ENCODE results near the gene ASGR1. TPM values are rescaled to one million over a fixed set of nuclear protein-coding genes. Genes with fewer than 3 reads are reported as not detected.
A peak's percentile ranks its signal among the peaks of the same experiment; 100 is the strongest.

The ASGR1 gene
- total and polyA plus RNA-seq, 7 experiments from 2014 or later = 0.79 to 11.9 (median 1.3) TPM; not detected in 3

DNA sequence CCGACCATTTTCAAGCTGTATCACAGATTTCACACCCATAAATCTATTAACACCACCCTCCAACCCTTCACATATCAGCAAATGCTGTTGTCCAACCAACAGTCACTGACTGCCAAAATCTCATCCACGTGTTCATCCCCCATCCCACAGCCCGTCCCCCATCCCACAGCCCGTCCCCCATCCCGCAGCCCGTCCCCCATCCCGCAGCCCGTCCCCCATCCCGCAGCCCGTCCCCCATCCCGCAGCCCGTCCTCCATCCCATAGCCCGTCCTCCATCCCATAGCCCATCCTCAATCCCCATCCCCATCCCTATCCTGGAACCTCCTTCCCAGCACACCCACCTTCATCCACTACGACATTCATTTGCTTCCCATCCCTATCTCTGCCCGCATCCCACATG is 26.4 kb upstream of the ASGR1 start:
- H3K27ac Mint-ChIP-seq = peak overlapping the region; percentile 88 to 99 (median 95)
- CTCF ChIA-PET = interaction anchor here (1.1 to 1.4 kb wide), 2 partner anchors 13 to 31 kb away, joined by 3 read pairs; no protein-coding TSS in a partner anchor
- H3K4me3 Mint-ChIP-seq = peak overlapping the region; percentile 67 to 94 (median 85)

GRCh38 chr17:7204828-7205461 is 25.8 kb upstream of the ASGR1 start:
- no peaks in the 10 kb centered on the region for H3K9me3 ChIP-seq (ENCODE audit: control insufficient read depth in 2 of 3, low read length in 3 of 3)
- ChIA-PET POLR2A (interaction anchor here (1.0 kb wide), 1 partner anchor 124 kb away, joined by 3 read pairs; the partner anchor contains the start of gene NEURL4), CTCF (no interaction called here)
- peak overlapping the region; percentile 91 for H3K27ac ChIP-seq (ENCODE audit: low read depth, low read length)
- H3K27ac Mint-ChIP-seq = peak overlapping the region; percentile 88 to 99 (median 95)
- peaks cover 0 to 13% (median 8%) of the 10 kb centered on the region in 5 donors for H3K36me3 Mint-ChIP-seq
- H3K4me3 ChIP-seq (ENCODE audit: low read length) = peak overlapping the region; percentile 77
- H3K27me3 ChIP-seq (ENCODE audit: control insufficient read depth in 2 of 2, insufficient read depth in 2 of 2, low read length in 2 of 2) = no peaks in the 10 kb centered on the region
- intact Hi-C loops (cut with micrococcal nuclease) = loop anchor here (1.0 to 2.0 kb wide), 9 partner anchors 9 to 482 kb away; partner anchors contain the start of genes ELP5 (in 2 of the 2), PHF23 (in 2 of the 2), ACADVL (in 1 of the 2) and DLG4 (in 1 of the 2)
- H3K4me1 ChIP-seq (ENCODE audit: control insufficient read depth in 2 of 2, insufficient read depth in 2 of 2, low read length in 2 of 2) = peaks cover 15 to 17% of the 10 kb centered on the region in 2 donors
- peaks cover 0 to 2% (median 0%) of the 10 kb centered on the region in 11 donors for H3K9me3 Mint-ChIP-seq
- DNase-seq (peak; percentile 90 to 99 (median 97)), ATAC-seq (peak; percentile 90)
- peaks cover 28 to 39% (median 32%) of the 10 kb centered on the region in 7 donors for H3K4me1 Mint-ChIP-seq
- H3K36me3 ChIP-seq (ENCODE audit: control insufficient read depth in 2 of 3, insufficient read depth in 3 of 3, low read length in 3 of 3) = peaks cover 0 to 13% (median 8%) of the 10 kb centered on the region in 3 experiments
- H3K4me3 Mint-ChIP-seq = peak overlapping the region; percentile 67 to 94 (median 85)
- no peaks in the 10 kb centered on the region for H3K27me3 Mint-ChIP-seq

More for the DNA sequence above, 26.4 kb upstream of the ASGR1 start:
- ATAC-seq = no peak
- Mint-ChIP-seq H3K4me1 (peaks cover 28 to 39% (median 35%) of the 10 kb centered on the region in 7 donors), H3K27me3 (peaks cover 0 to 3% (median 0%) of the 10 kb centered on the region in 5 donors), H3K9me3 (peaks cover 0 to 2% (median 0%) of the 10 kb centered on the region in 11 donors), H3K36me3 (peaks cover 0 to 13% (median 8%) of the 10 kb centered on the region in 5 donors)
- Histone ChIP-seq H3K36me3 (ENCODE audit: control insufficient read depth in 2 of 3, insufficient read depth in 3 of 3, low read length in 3 of 3) (peaks cover 0 to 13% (median 8%) of the 10 kb centered on the region in 3 experiments), H3K27ac (ENCODE audit: low read depth, low read length) (peak overlapping the region; percentile 91), H3K4me3 (ENCODE audit: low read length) (peak overlapping the region; percentile 77), H3K4me1 (ENCODE audit: control insufficient read depth in 2 of 2, insufficient read depth in 2 of 2, low read length in 2 of 2) (peaks cover 15 to 17% of the 10 kb centered on the region in 2 donors), H3K9me3 (ENCODE audit: control insufficient read depth in 2 of 3, low read length in 3 of 3) (no peaks in the 10 kb centered on the region), H3K27me3 (ENCODE audit: control insufficient read depth in 2 of 2, insufficient read depth in 2 of 2, low read length in 2 of 2) (no peaks in the 10 kb centered on the region)
- no peak for DNase-seq
- POLR2A ChIA-PET = interaction anchor here (1.0 kb wide), 1 partner anchor 124 kb away, joined by 3 read pairs; the partner anchor contains the start of gene NEURL4
- intact Hi-C loops (cut with micrococcal nuclease) = loop anchor here (1.0 to 2.0 kb wide), 9 partner anchors 9 to 481 kb away; partner anchors contain the start of genes ELP5 (in 2 of the 2), PHF23 (in 2 of the 2), ACADVL (in 1 of the 2) and DLG4 (in 1 of the 2)

DNA sequence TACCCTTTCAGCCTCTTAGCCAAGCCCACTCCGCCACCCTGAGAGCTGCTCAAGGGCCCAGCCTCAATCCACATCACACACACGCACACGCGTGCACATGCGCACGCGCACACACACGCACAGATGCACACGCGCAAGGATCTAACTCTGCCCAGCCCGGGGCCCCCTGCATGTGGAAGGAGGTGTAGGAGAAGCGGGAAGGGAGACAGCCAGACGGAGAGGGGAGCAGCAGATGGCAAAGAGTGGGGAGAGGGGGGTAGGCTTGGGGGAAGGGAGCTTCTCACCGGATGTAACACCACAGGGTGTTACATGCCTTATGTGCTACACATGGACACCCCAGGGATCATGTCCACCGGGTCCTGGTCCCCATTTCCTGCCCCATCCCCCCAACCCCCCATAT is 25.2 kb upstream of the ASGR1 start:
- Histone ChIP-seq H3K27ac (ENCODE audit: low read depth, low read length) (peak overlapping the region; percentile 91), H3K9me3 (ENCODE audit: control insufficient read depth in 2 of 3, low read length in 3 of 3) (no peaks in the 10 kb centered on the region), H3K27me3 (ENCODE audit: control insufficient read depth in 2 of 2, insufficient read depth in 2 of 2, low read length in 2 of 2) (no peaks in the 10 kb centered on the region), H3K36me3 (ENCODE audit: control insufficient read depth in 2 of 3, insufficient read depth in 3 of 3, low read length in 3 of 3) (peaks cover 0 to 13% (median 8%) of the 10 kb centered on the region in 3 experiments), H3K4me1 (ENCODE audit: control insufficient read depth in 2 of 2, insufficient read depth in 2 of 2, low read length in 2 of 2) (peaks cover 15 to 17% of the 10 kb centered on the region in 2 donors), H3K4me3 (ENCODE audit: low read length) (peak overlapping the region; percentile 77)
- peaks cover 0 to 13% (median 8%) of the 10 kb centered on the region in 5 donors for H3K36me3 Mint-ChIP-seq
- POLR2A ChIA-PET = interaction anchor here (0.5 to 1.0 kb wide), 3 partner anchors 11 to 125 kb away, joined by 3 read pairs; partner anchors contain the start of genes NEURL4 and PHF23
- peak in 1 of 9 donors; percentile 51 for DNase-seq
- CTCF ChIA-PET = no interaction called here
- ATAC-seq = peak; percentile 5
- H3K27me3 Mint-ChIP-seq = no peaks in the 10 kb centered on the region
- H3K9me3 Mint-ChIP-seq = peaks cover 0 to 2% (median 0%) of the 10 kb centered on the region in 11 donors
- peak overlapping the region; percentile 67 to 94 (median 85) for H3K4me3 Mint-ChIP-seq
- intact Hi-C loops (cut with micrococcal nuclease) = loop anchor here in 1 of 2 donors (2.0 kb wide), 3 partner anchors 14 to 482 kb away; partner anchors contain the start of genes ACADVL, DLG4 and TP53
- peaks cover 28 to 39% (median 32%) of the 10 kb centered on the region in 7 donors for H3K4me1 Mint-ChIP-seq
- peak overlapping the region; percentile 88 to 99 (median 95) for H3K27ac Mint-ChIP-seq

GRCh38 chr17:7203391-7203790 is 24.2 kb upstream of the ASGR1 start:
- Mint-ChIP-seq H3K4me1 (peaks cover 27 to 39% (median 32%) of the 10 kb centered on the region in 7 donors), H3K27me3 (no peaks in the 10 kb centered on the region)
- intact Hi-C loops (cut with micrococcal nuclease) = no loop called here

GRCh38 chr17:7196651-7197401 is 17.7 kb upstream of the ASGR1 start:
- CTCF ChIA-PET = no interaction called here
- Histone ChIP-seq H3K27ac (ENCODE audit: low read depth, low read length) (no peak overlapping the region), H3K4me1 (ENCODE audit: control insufficient read depth in 2 of 2, insufficient read depth in 2 of 2, low read length in 2 of 2) (no peaks in the 10 kb centered on the region), H3K27me3 (ENCODE audit: control insufficient read depth in 2 of 2, insufficient read depth in 2 of 2, low read length in 2 of 2) (no peaks in the 10 kb centered on the region), H3K9me3 (ENCODE audit: control insufficient read depth in 2 of 3, low read length in 3 of 3) (no peaks in the 10 kb centered on the region), H3K4me3 (ENCODE audit: low read length) (no peak overlapping the region), H3K36me3 (ENCODE audit: control insufficient read depth in 2 of 3, insufficient read depth in 3 of 3, low read length in 3 of 3) (peaks cover 0 to 34% (median 0%) of the 10 kb centered on the region in 3 experiments)
- POLR2A ChIA-PET = no interaction called here
- intact Hi-C loops (cut with micrococcal nuclease) = no loop called here
- peaks cover 0 to 19% (median 6%) of the 10 kb centered on the region in 5 donors for H3K36me3 Mint-ChIP-seq
- H3K4me1 Mint-ChIP-seq = peaks cover 0 to 3% (median 0%) of the 10 kb centered on the region in 7 donors
- DNase-seq (no peak), ATAC-seq (no peak)
- peaks cover 0 to 2% (median 0%) of the 10 kb centered on the region in 11 donors for H3K9me3 Mint-ChIP-seq
- no peak overlapping the region for H3K4me3 Mint-ChIP-seq
- no peak overlapping the region for H3K27ac Mint-ChIP-seq
- H3K27me3 Mint-ChIP-seq = no peaks in the 10 kb centered on the region

More at GRCh38 chr17:7203391-7203790, 24.2 kb upstream of the ASGR1 start:
- Mint-ChIP-seq H3K36me3 (peaks cover 0 to 13% (median 8%) of the 10 kb centered on the region in 5 donors), H3K4me3 (peak overlapping the region in 9 of 10 donors; percentile 14 to 89 (median 60)), H3K9me3 (peaks cover 0 to 2% (median 0%) of the 10 kb centered on the region in 11 donors), H3K27ac (peak overlapping the region; percentile 83 to 99 (median 94))
- POLR2A ChIA-PET = no interaction called here
- ATAC-seq (no peak), DNase-seq (no peak)
- Histone ChIP-seq H3K36me3 (ENCODE audit: control insufficient read depth in 2 of 3, insufficient read depth in 3 of 3, low read length in 3 of 3) (peaks cover 0 to 13% (median 8%) of the 10 kb centered on the region in 3 experiments), H3K9me3 (ENCODE audit: control insufficient read depth in 2 of 3, low read length in 3 of 3) (no peaks in the 10 kb centered on the region), H3K4me1 (ENCODE audit: control insufficient read depth in 2 of 2, insufficient read depth in 2 of 2, low read length in 2 of 2) (peaks cover 15 to 17% of the 10 kb centered on the region in 2 donors), H3K4me3 (ENCODE audit: low read length) (no peak overlapping the region), H3K27me3 (ENCODE audit: control insufficient read depth in 2 of 2, insufficient read depth in 2 of 2, low read length in 2 of 2) (no peaks in the 10 kb centered on the region), H3K27ac (ENCODE audit: low read depth, low read length) (peak overlapping the region; percentile 91)
- CTCF ChIA-PET = no interaction called here

GRCh38 chr17:7195971-7196370 is 16.8 kb upstream of the ASGR1 start:
- peaks cover 0 to 34% (median 0%) of the 10 kb centered on the region in 3 experiments for H3K36me3 ChIP-seq (ENCODE audit: control insufficient read depth in 2 of 3, insufficient read depth in 3 of 3, low read length in 3 of 3)
- no peaks in the 10 kb centered on the region for H3K27me3 Mint-ChIP-seq

More at GRCh38 chr17:7195971-7196370, 16.8 kb upstream of the ASGR1 start:
- Mint-ChIP-seq H3K36me3 (peaks cover 0 to 16% (median 4%) of the 10 kb centered on the region in 5 donors), H3K4me1 (peaks cover 0 to 3% (median 0%) of the 10 kb centered on the region in 7 donors), H3K9me3 (peaks cover 0 to 2% (median 0%) of the 10 kb centered on the region in 11 donors), H3K4me3 (no peak overlapping the region), H3K27ac (no peak overlapping the region)
- ChIA-PET POLR2A (no interaction called here), CTCF (no interaction called here)
- no peak for DNase-seq
- Histone ChIP-seq H3K9me3 (ENCODE audit: control insufficient read depth in 2 of 3, low read length in 3 of 3) (no peaks in the 10 kb centered on the region), H3K27ac (ENCODE audit: low read depth, low read length) (no peak overlapping the region), H3K27me3 (ENCODE audit: control insufficient read depth in 2 of 2, insufficient read depth in 2 of 2, low read length in 2 of 2) (no peaks in the 10 kb centered on the region), H3K4me1 (ENCODE audit: control insufficient read depth in 2 of 2, insufficient read depth in 2 of 2, low read length in 2 of 2) (no peaks in the 10 kb centered on the region), H3K4me3 (ENCODE audit: low read length) (no peak overlapping the region)
- no peak for ATAC-seq
- intact Hi-C loops (cut with micrococcal nuclease) = no loop called here

All from naive thymus-derived CD4-positive, alpha-beta T cell (primary cell).